ENCODE results near the gene SLC22A23.

- TF ChIP-seq EZH2phosphoT487 (IDR thresholded peaks at IDR 0.05; ENCODE audit: unreplicated experiment): no peak
- no peak for TF ChIP-seq NANOG (IDR thresholded peaks at IDR 0.05; ENCODE audit: borderline replicate concordance)
- TF ChIP-seq CTCF (conservative IDR thresholded peaks at IDR 0.05; ENCODE audit: low read depth in 2 of 2): no peak
- no peak for TF ChIP-seq POLR2AphosphoS5 (IDR thresholded peaks at IDR 0.05; ENCODE audit: low read depth)
- TF ChIP-seq EZH2 (IDR thresholded peaks at IDR 0.05; ENCODE audit: low read depth, unreplicated experiment): no peak
- no peak for TF ChIP-seq ZNF462 (CRISPR knock-in tag; IDR thresholded peaks at IDR 0.05)
- TF ChIP-seq REST (IDR thresholded peaks at IDR 0.05; ENCODE audit: unreplicated experiment): no peak
- no peak for TF ChIP-seq ZNF114 (CRISPR knock-in tag; IDR thresholded peaks at IDR 0.05)
- TF ChIP-seq ZNF331 (CRISPR knock-in tag; IDR thresholded peaks at IDR 0.05; ENCODE audit: low read depth): no peak
- TF ChIP-seq JUNB (IDR thresholded peaks at IDR 0.05; ENCODE audit: unreplicated experiment): no peak
- no peak for TF ChIP-seq ETS1 (IDR thresholded peaks at IDR 0.05)
These were observed 43.9 kb downstream of the SLC22A23 start for GRCh38 chr6:3412779-3413500.
